Fibroblast of mammary gland (primary cell): ENCODE results near the gene IFNAR2.
A peak's percentile ranks its signal among the peaks of the same experiment; 100 is the strongest.

Source experiments
- DNase-seq: peaks from one replicate; pipeline ENCODE4 v3.0.0-alpha.2; 2010; ENCODE audit warnings: low read depth
- H3K4me3 ChIP-seq: 2 replicates; pipeline ENCODE4 v1.5.1; 2011; ENCODE audit warnings: low read depth, mild to moderate bottlenecking, low read length, moderate library complexity; ENCODE audit not compliant: control insufficient read depth
- TF ChIP-seq, protein P1 (sequence below): conservative IDR thresholded peaks from 2 replicates; pipeline ENCODE4 v1.5.1; 2011; ENCODE audit warnings: low read depth, low read length, inconsistent platforms; ENCODE audit not compliant: control insufficient read depth, insufficient read depth

IFNAR2 gene

GRCh38 chr21:33257094-33257803 is 27.5 kb downstream of the IFNAR2 start:
- H3K4me3 ChIP-seq = no peak overlapping the region
- no peak for DNase-seq
- TF ChIP-seq, protein P1, sequence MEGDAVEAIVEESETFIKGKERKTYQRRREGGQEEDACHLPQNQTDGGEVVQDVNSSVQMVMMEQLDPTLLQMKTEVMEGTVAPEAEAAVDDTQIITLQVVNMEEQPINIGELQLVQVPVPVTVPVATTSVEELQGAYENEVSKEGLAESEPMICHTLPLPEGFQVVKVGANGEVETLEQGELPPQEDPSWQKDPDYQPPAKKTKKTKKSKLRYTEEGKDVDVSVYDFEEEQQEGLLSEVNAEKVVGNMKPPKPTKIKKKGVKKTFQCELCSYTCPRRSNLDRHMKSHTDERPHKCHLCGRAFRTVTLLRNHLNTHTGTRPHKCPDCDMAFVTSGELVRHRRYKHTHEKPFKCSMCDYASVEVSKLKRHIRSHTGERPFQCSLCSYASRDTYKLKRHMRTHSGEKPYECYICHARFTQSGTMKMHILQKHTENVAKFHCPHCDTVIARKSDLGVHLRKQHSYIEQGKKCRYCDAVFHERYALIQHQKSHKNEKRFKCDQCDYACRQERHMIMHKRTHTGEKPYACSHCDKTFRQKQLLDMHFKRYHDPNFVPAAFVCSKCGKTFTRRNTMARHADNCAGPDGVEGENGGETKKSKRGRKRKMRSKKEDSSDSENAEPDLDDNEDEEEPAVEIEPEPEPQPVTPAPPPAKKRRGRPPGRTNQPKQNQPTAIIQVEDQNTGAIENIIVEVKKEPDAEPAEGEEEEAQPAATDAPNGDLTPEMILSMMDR = no peak

DNA sequence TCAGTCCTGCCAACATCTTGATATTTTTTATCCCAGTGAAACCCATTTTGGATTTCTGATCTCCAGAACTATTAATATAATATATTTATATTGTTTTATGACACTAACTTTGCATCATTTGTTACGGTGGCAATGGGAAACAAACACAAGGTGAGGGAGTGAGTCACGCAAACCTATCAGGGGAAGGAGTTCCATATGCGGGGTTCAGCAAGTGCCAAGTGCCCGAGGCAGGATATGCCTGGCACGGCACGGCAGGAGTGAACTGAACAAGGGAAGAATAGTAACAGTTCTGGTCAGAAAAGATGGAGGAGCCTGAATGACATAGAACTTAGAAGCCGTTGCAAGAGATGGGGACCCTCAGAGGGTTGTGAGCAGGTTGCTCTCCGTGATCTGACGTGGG is 28.7 kb downstream of the IFNAR2 start:
- H3K4me3 ChIP-seq = no peak overlapping the region
- TF ChIP-seq, protein P1 = no peak
- no peak for DNase-seq

DNA sequence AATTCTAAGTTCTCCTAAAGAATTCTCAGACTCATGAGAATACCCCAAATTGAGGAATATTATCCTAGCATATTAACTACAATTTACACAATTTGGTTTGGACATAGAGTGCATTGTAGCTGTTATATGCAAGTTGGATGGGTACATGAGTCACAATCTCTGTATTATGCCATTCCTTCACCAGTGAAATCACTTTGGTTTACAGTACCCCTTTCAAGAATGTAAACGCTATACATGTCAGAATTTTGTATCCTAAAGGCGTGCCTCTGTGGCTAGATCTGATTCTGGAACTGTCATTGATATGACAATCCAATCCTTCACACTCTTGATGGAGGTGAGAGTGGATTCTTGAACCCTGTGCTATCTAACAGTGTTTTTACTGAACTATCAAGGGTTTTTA is 29.7 kb downstream of the IFNAR2 start:
- TF ChIP-seq, protein P1 = no peak
- peak; percentile 41 for DNase-seq
- H3K4me3 ChIP-seq = no peak overlapping the region

- no peak for DNase-seq
- H3K4me3 ChIP-seq = no peak overlapping the region
- TF ChIP-seq, protein P1 = no peak
Observed at GRCh38 chr21:33259995-33260394, 30.3 kb downstream of the IFNAR2 start.

DNA sequence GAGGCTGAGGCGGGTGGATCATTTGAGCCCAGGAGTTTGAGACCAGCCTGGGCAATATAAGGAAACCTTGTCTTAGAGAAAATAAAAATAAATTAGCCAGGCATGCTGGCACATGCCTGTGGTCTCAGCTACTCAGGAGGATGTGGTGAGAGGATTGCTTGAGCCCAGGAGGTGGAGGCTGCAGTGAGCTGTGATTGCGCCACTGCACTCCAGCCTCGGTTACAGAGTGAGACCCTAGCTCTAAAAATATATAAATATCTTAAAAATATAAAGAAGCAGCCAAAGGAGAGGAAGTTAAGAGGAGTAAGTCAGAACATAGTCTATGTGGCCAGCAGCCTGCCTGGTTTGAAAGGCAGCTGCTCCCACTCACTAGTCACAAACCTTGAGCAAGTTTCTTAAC is 31.9 kb downstream of the IFNAR2 start:
- DNase-seq = peak; percentile 66
- TF ChIP-seq, protein P1 = no peak
- H3K4me3 ChIP-seq = no peak overlapping the region

- DNase-seq = no peak
- TF ChIP-seq, protein P1 = no peak
- H3K4me3 ChIP-seq = no peak overlapping the region
Observed at GRCh38 chr21:33262921-33263320, 33.2 kb downstream of the IFNAR2 start.

GRCh38 chr21:33264561-33264960 is 34.8 kb downstream of the IFNAR2 start:
- H3K4me3 ChIP-seq = no peak overlapping the region
- DNase-seq = no peak
- TF ChIP-seq, protein P1 = no peak
